ENCODE results near the gene ACTR10.

- TF ChIP-seq POLR2A (IDR thresholded peaks at IDR 0.05), result no peak
- no peak for TF ChIP-seq CTCF (IDR thresholded peaks at IDR 0.05)
These were observed 49.6 kb upstream of the ACTR10 start for GRCh38 chr14:58150243-58150805.
